ENCODE measurements around the gene ZSWIM4.

DNA sequence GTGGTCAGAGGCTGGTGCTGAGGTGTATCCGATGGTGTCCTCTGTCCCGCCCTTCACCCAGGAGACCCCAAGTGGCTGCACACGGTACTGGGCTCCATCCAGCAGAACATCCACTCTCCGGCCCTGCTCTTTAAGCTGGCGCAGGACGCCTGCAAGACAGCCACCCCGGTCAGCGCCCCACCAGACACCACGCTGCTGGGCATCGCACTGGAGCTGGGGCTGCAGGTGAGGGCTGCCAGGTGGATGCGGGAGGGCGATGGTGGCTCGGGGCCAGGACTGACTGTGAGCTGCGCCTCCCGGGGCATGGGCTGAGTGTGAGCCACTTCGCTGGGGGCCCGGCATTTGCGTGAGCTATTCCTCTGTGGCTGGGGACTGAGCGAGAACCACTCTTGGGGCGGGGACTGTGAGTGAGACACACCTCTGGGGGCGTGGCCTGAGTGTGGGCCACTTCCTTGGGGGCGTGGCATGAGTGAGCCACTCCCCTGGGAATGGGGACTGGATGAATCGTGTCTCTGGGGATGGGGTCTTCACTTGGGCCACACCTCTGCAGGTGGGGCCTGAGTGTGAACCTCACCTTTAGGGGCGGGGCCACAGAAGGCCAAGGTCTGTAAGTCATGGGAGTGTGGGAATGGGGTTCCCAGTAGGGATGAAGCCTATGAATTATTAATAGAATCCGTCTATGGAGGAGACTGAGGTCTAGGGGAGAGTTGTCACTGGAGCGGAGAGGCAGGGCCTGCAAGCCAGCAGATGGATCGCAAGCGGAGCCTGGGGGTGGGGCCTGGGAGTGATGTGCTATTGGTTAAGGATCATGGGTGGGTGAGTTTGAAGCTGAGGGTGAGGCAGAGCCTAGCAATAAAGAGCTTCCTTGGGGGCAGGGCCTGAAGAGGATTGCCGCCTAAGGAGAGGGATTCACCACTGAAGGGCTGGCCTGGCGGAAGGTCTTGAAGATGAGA is 30.5 kb downstream of the ZSWIM4 start:
- TF ChIP-seq, protein P1, sequence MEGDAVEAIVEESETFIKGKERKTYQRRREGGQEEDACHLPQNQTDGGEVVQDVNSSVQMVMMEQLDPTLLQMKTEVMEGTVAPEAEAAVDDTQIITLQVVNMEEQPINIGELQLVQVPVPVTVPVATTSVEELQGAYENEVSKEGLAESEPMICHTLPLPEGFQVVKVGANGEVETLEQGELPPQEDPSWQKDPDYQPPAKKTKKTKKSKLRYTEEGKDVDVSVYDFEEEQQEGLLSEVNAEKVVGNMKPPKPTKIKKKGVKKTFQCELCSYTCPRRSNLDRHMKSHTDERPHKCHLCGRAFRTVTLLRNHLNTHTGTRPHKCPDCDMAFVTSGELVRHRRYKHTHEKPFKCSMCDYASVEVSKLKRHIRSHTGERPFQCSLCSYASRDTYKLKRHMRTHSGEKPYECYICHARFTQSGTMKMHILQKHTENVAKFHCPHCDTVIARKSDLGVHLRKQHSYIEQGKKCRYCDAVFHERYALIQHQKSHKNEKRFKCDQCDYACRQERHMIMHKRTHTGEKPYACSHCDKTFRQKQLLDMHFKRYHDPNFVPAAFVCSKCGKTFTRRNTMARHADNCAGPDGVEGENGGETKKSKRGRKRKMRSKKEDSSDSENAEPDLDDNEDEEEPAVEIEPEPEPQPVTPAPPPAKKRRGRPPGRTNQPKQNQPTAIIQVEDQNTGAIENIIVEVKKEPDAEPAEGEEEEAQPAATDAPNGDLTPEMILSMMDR (IDR thresholded peaks at IDR 0.05): no peak
- TF ChIP-seq POLR2A (IDR thresholded peaks at IDR 0.05): no peak

Measured in right lobe of liver (tissue), 4 donors.